Liver (tissue), 9 donors: Measurements from ENCODE around the gene AXDND1. TPM values are rescaled to one million over a fixed set of nuclear protein-coding genes. Genes with fewer than 3 reads are reported as not detected.
"Not testable (repeated sequence)": the region's sequence is repeated elsewhere in the genome, so short reads cannot be mapped to it uniquely, and the experiment has no call there.

ENCODE experiments used
- DNase-seq: peaks from one replicate; pipeline ENCODE4 v3.0.0-alpha.2; 2017; ENCODE audit warnings: low spot score
- H3K27ac ChIP-seq, 2 donors: one replicate each; pipeline ENCODE4 v1.7.0; 2013; ENCODE audit warnings: inconsistent platforms in 2 of 2, low read length in 2 of 2, control low read depth in 1 of 2, low read depth in 1 of 2, mild to moderate bottlenecking in 1 of 2
- H3K27me3 ChIP-seq, 4 donors: one replicate each; pipeline versions ENCODE4 v1.6.1 to v1.7.0; 2013; ENCODE audit warnings: low read length in 3 of 4, inconsistent platforms in 1 of 4, mild to moderate bottlenecking in 1 of 4, moderate library complexity in 1 of 4; ENCODE audit not compliant: control insufficient read depth in 4 of 4, insufficient read depth in 4 of 4
- H3K36me3 ChIP-seq, 4 donors: one replicate each; pipeline versions ENCODE4 v1.6.1 to v1.7.0; 2013; ENCODE audit warnings: low read length in 3 of 4, mild to moderate bottlenecking in 3 of 4, low read depth in 1 of 4, moderate library complexity in 1 of 4; ENCODE audit not compliant: control insufficient read depth in 4 of 4, insufficient read depth in 3 of 4
- H3K4me1 ChIP-seq, 4 donors: one replicate each; pipeline versions ENCODE4 v1.6.1 to v1.7.0; 2013; ENCODE audit warnings: low read length in 3 of 4, mild to moderate bottlenecking in 3 of 4, moderate library complexity in 1 of 4; ENCODE audit not compliant: control insufficient read depth in 4 of 4, insufficient read depth in 4 of 4
- H3K4me3 ChIP-seq, 3 donors: one replicate each; pipeline versions ENCODE4 v1.6.1 to v1.7.0; 2013; ENCODE audit warnings: low read length in 3 of 3, control low read depth in 1 of 3, low read depth in 1 of 3, mild to moderate bottlenecking in 1 of 3
- H3K9ac ChIP-seq, 2 donors: one replicate each; pipeline ENCODE4 v1.7.0; 2013; ENCODE audit warnings: low read length in 2 of 2, mild to moderate bottlenecking in 2 of 2, moderate library complexity in 2 of 2, control low read depth in 1 of 2, low read depth in 1 of 2
- H3K9me3 ChIP-seq, 4 donors: one replicate each; pipeline versions ENCODE4 v1.6.1 to v1.7.0; 2013; ENCODE audit warnings: low read length in 3 of 4; ENCODE audit not compliant: control insufficient read depth in 4 of 4
- EGR1 ChIP-seq, 2 donors: IDR thresholded peaks; 2 replicates each; pipeline ENCODE4 v1.6.1; 2016 to 2018; ENCODE audit warnings: antibody characterized with exemption in 2 of 2, low read depth in 2 of 2
- FOXA1 ChIP-seq: IDR thresholded peaks from 2 replicates; pipeline ENCODE4 v1.6.1; 2016; ENCODE audit warnings: antibody characterized with exemption
- FOXA2 ChIP-seq: IDR thresholded peaks from 2 replicates; pipeline ENCODE4 v1.6.1; 2016; ENCODE audit warnings: antibody characterized with exemption
- HNF4A ChIP-seq, 2 donors: conservative IDR thresholded peaks; 2 replicates each; pipeline ENCODE4 v1.6.1; 2016; ENCODE audit warnings: antibody characterized with exemption in 2 of 2, mild to moderate bottlenecking in 2 of 2
- HNF4G ChIP-seq: IDR thresholded peaks from 2 replicates; pipeline ENCODE4 v1.6.1; 2016; ENCODE audit warnings: antibody characterized with exemption
- JUND ChIP-seq, 2 donors: IDR thresholded peaks; 2 replicates each; pipeline ENCODE4 v1.6.1; 2016; ENCODE audit warnings: antibody characterized with exemption in 2 of 2
- NR2F2 ChIP-seq: IDR thresholded peaks from 2 replicates; pipeline ENCODE4 v1.6.1; 2016; ENCODE audit warnings: antibody characterized with exemption
- RAD21 ChIP-seq, 2 donors: IDR thresholded peaks; 2 replicates each; pipeline ENCODE4 v1.6.1; 2016; ENCODE audit warnings: antibody characterized with exemption in 2 of 2, mild to moderate bottlenecking in 2 of 2
- REST ChIP-seq: IDR thresholded peaks from 2 replicates; pipeline ENCODE4 v1.6.1; 2016; ENCODE audit warnings: antibody characterized with exemption, mild to moderate bottlenecking
- RXRA ChIP-seq, 2 donors: IDR thresholded peaks; 2 replicates each; pipeline ENCODE4 v1.6.1; 2017 to 2018; ENCODE audit warnings: antibody characterized with exemption in 2 of 2, mild to moderate bottlenecking in 1 of 2
- SP1 ChIP-seq: IDR thresholded peaks from 2 replicates; pipeline ENCODE4 v1.6.1; 2018; ENCODE audit warnings: antibody characterized with exemption, mild to moderate bottlenecking
- TAF1 ChIP-seq: conservative IDR thresholded peaks from 2 replicates; pipeline ENCODE4 v1.6.1; 2016; ENCODE audit warnings: antibody characterized with exemption, mild to moderate bottlenecking
- YY1 ChIP-seq: IDR thresholded peaks from 2 replicates; pipeline ENCODE4 v1.6.1; 2016; ENCODE audit warnings: antibody characterized with exemption, mild to moderate bottlenecking
- ZBTB33 ChIP-seq: IDR thresholded peaks from 2 replicates; pipeline ENCODE4 v1.6.1; 2016; ENCODE audit warnings: antibody characterized with exemption
- WGBS: extraction: QIAGEN DNeasy Blood & Tissue Kit; methylation state at CpG from one replicate; pipeline ENCODE4 v1.1.7; 2013; 5-methylcytosine and 5-hydroxymethylcytosine counted together
- polyA plus RNA-seq, 2 donors: library from polyadenylated mRNA; stranded (reverse) in 1 of 2; unstranded in 1 of 2; fragments of 200-250 nt in 1 of 2; fragments of >200 nt in 1 of 2; fragmentation: Nextera tagmentation in 1 of 2; extraction: Ambion mirVana in 1 of 2; gene quantifications; one replicate each; pipeline versions ENCODE4 v1.2.1 to v1.2.3, GENCODE V29; 2013 to 2015
- total RNA-seq, 2 donors: library from RNA; depleted of rRNA; stranded (reverse); fragments of >200 nt; gene quantifications; one replicate each; pipeline ENCODE4 v1.2.3, GENCODE V29; 2014
- TF ChIP-seq, protein P1 (sequence below): IDR thresholded peaks from 2 replicates; pipeline ENCODE4 v1.6.1; 2016; ENCODE audit warnings: antibody characterized with exemption
- TF ChIP-seq, protein P2 (sequence below): IDR thresholded peaks from 2 replicates; pipeline ENCODE4 v1.6.1; 2016; ENCODE audit warnings: antibody characterized with exemption
- TF ChIP-seq, protein P3 (sequence below): fragments of 150-350 bp; IDR thresholded peaks from 2 replicates; pipeline ENCODE4 v1.5.1; 2017; ENCODE audit warnings: improper control_type of control experiment, low read depth, low read length; ENCODE audit not compliant: missing input control
- donor health status: healthy.
- donor health status: healthy.
- donor health status: healthy.
- donor health status: healthy.
- donor health status: healthy.

AXDND1 gene
- total and polyA plus RNA-seq, 4 donors: 0.25 TPM; not detected in 3

GRCh38 chr1:179442846-179443245 is 77.1 kb downstream of the AXDND1 start:
- WGBS: 88% methylated on average over 10 of the region's 10 CpGs
- DNase-seq, H3K9ac ChIP-seq: not testable (repeated sequence)

GRCh38 chr1:179445593-179445992 is 79.8 kb downstream of the AXDND1 start:
- no peak for DNase-seq
- TF ChIP-seq EGR1 (IDR thresholded peaks at IDR 0.05; ENCODE audit: low read depth in 2 of 2) (no peak), FOXA1 (no peak), FOXA2 (no peak), JUND (IDR thresholded peaks at IDR 0.05) (no peak), YY1 (no peak), ZBTB33 (no peak), HNF4G (no peak), RAD21 (IDR thresholded peaks at IDR 0.05) (no peak), RXRA (IDR thresholded peaks at IDR 0.05) (no peak), NR2F2 (no peak), HNF4A (conservative IDR thresholded peaks at IDR 0.05) (no peak), SP1 (no peak)
- TF ChIP-seq, protein P1, sequence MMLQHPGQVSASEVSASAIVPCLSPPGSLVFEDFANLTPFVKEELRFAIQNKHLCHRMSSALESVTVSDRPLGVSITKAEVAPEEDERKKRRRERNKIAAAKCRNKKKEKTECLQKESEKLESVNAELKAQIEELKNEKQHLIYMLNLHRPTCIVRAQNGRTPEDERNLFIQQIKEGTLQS: no peak
- TF ChIP-seq, protein P2, sequence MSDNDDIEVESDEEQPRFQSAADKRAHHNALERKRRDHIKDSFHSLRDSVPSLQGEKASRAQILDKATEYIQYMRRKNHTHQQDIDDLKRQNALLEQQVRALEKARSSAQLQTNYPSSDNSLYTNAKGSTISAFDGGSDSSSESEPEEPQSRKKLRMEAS: no peak
- TF ChIP-seq, protein P3, sequence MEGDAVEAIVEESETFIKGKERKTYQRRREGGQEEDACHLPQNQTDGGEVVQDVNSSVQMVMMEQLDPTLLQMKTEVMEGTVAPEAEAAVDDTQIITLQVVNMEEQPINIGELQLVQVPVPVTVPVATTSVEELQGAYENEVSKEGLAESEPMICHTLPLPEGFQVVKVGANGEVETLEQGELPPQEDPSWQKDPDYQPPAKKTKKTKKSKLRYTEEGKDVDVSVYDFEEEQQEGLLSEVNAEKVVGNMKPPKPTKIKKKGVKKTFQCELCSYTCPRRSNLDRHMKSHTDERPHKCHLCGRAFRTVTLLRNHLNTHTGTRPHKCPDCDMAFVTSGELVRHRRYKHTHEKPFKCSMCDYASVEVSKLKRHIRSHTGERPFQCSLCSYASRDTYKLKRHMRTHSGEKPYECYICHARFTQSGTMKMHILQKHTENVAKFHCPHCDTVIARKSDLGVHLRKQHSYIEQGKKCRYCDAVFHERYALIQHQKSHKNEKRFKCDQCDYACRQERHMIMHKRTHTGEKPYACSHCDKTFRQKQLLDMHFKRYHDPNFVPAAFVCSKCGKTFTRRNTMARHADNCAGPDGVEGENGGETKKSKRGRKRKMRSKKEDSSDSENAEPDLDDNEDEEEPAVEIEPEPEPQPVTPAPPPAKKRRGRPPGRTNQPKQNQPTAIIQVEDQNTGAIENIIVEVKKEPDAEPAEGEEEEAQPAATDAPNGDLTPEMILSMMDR: no peak
- H3K9me3 ChIP-seq: no peaks in the 10 kb centered on the region
- no peaks in the 10 kb centered on the region for H3K27me3 ChIP-seq
- no peak overlapping the region for H3K27ac ChIP-seq
- H3K4me3 ChIP-seq: no peak overlapping the region
- no peak overlapping the region for H3K9ac ChIP-seq
- H3K36me3 ChIP-seq: no peaks in the 10 kb centered on the region
- H3K4me1 ChIP-seq: no peaks in the 10 kb centered on the region

More at GRCh38 chr1:179442846-179443245, 77.1 kb downstream of the AXDND1 start:
- not testable (repeated sequence) for H3K4me1 ChIP-seq, H3K27me3 ChIP-seq, H3K27ac ChIP-seq, H3K36me3 ChIP-seq, H3K9me3 ChIP-seq, H3K4me3 ChIP-seq

GRCh38 chr1:179447489-179447888 is 81.7 kb downstream of the AXDND1 start:
- no peak overlapping the region for H3K9ac ChIP-seq
- TF ChIP-seq RXRA (IDR thresholded peaks at IDR 0.05): no peak
- no peak for TF ChIP-seq ZBTB33
- TF ChIP-seq HNF4A (conservative IDR thresholded peaks at IDR 0.05): no peak
- TF ChIP-seq, protein P3: peak; percentile 8
- peak in 1 of 2 donors; percentile 49 for TF ChIP-seq RAD21 (IDR thresholded peaks at IDR 0.05)
- no peak for TF ChIP-seq TAF1
- TF ChIP-seq REST: no peak
- no peak overlapping the region for H3K4me3 ChIP-seq
- no peak overlapping the region for H3K27ac ChIP-seq
- DNase-seq: no peak
- H3K9me3 ChIP-seq: no peaks in the 10 kb centered on the region
- no peaks in the 10 kb centered on the region for H3K36me3 ChIP-seq
- no peaks in the 10 kb centered on the region for H3K4me1 ChIP-seq
- WGBS: 82% methylated on average over 3 of the region's 3 CpGs
- no peaks in the 10 kb centered on the region for H3K27me3 ChIP-seq
